ENCODE data around the gene BMPR1B. TPM values are rescaled to one million over a fixed set of nuclear protein-coding genes. Genes with fewer than 3 reads are reported as not detected.
A peak's percentile ranks its signal among the peaks of the same experiment; 100 is the strongest.

BMPR1B gene
- total RNA-seq, 1 experiment from 2014 or later = 0.35 TPM

- H2BK120ac ChIP-seq (ENCODE audit: low read depth, low read length, poor library complexity, severe bottlenecking) = no peak overlapping the region
- H2AFZ ChIP-seq (ENCODE audit: low read length) = no peak overlapping the region
- no peak overlapping the region for H2BK15ac ChIP-seq (ENCODE audit: low read depth, low read length)
- H3K27me3 Mint-ChIP-seq (ENCODE audit: low read depth) = no peaks in the 10 kb centered on the region; the same call in 1 of the 2 replicates
- no peak for TF ChIP-seq CTCF (conservative IDR thresholded peaks at IDR 0.05)
- no peak overlapping the region for H2BK12ac ChIP-seq (ENCODE audit: insufficient read length, low read depth, low read length)
- no peaks in the 10 kb centered on the region for H3K79me1 ChIP-seq (ENCODE audit: insufficient read depth, low read depth, low read length, poor library complexity, severe bottlenecking)
- H3K27ac Mint-ChIP-seq = no peak overlapping the region
- H3K4ac ChIP-seq (ENCODE audit: low read depth, low read length) = no peak overlapping the region
- peak; percentile 28 for DNase-seq
- H3K36me3 Mint-ChIP-seq (ENCODE audit: insufficient read depth in 1 of 3, low read depth in 3 of 3) = no peaks in the 10 kb centered on the region
- H3K4me1 Mint-ChIP-seq = peaks cover 12 to 16% of the 10 kb centered on the region in 2 experiments
- H3K9ac ChIP-seq (ENCODE audit: extremely low read depth, insufficient read length, low read length) = no peak overlapping the region
- no peak overlapping the region for H3K27ac ChIP-seq (ENCODE audit: insufficient read length, low read depth, low read length)
- no peak overlapping the region for H4K5ac ChIP-seq (ENCODE audit: insufficient read length, low read depth, low read length)
- no CpG with 5 or more reads among the region's 3 CpGs for WGBS (ENCODE audit: extremely low coverage, insufficient read length, low lambda C conversion rate)
- no peak overlapping the region for H2BK20ac ChIP-seq (ENCODE audit: low read depth, low read length, poor library complexity, severe bottlenecking)
- no peak overlapping the region for H3T11ph ChIP-seq (ENCODE audit: low read length)
- no peak overlapping the region for H3K23ac ChIP-seq (ENCODE audit: insufficient read length, low read depth, low read length)
- no peak overlapping the region for H3K14ac ChIP-seq (ENCODE audit: insufficient read depth, low read length)
- peaks cover 4% of the 10 kb centered on the region; the same call in 1 of the 2 replicates for H3K4me1 ChIP-seq (ENCODE audit: insufficient read depth, low read length)
- no peaks in the 10 kb centered on the region for H4K20me1 ChIP-seq (ENCODE audit: control insufficient read depth, insufficient read depth, insufficient read length)
- H2AK5ac ChIP-seq (ENCODE audit: insufficient read length, low read length) = no peak overlapping the region
- H2BK5ac ChIP-seq (ENCODE audit: insufficient read length, low read length) = no peak overlapping the region
- H3K23me2 ChIP-seq (ENCODE audit: insufficient read length, low read depth, low read length, poor library complexity, severe bottlenecking) = no peaks in the 10 kb centered on the region
- no peaks in the 10 kb centered on the region for H3K27me3 ChIP-seq (ENCODE audit: insufficient read depth, low read length)
- no peaks in the 10 kb centered on the region for H3K9me3 Mint-ChIP-seq
- no peak overlapping the region for H4K8ac ChIP-seq (replicated peaks; ENCODE audit: insufficient read length, low read depth, low read length)
- no peaks in the 10 kb centered on the region for H3K79me2 ChIP-seq (ENCODE audit: insufficient read depth, low read length)
- H3K4me3 Mint-ChIP-seq = no peak overlapping the region
- H3K18ac ChIP-seq (ENCODE audit: insufficient read length, low read depth, low read length) = no peak overlapping the region
- no peak overlapping the region for H3K4me2 ChIP-seq (ENCODE audit: insufficient read depth, insufficient read length, low read length)
- H4K91ac ChIP-seq (ENCODE audit: insufficient read length, low read depth, low read length) = no peak overlapping the region
- H3K9me3 ChIP-seq (ENCODE audit: control insufficient read depth, low read depth, low read length) = no peaks in the 10 kb centered on the region
- no peak overlapping the region for H3K56ac ChIP-seq (ENCODE audit: insufficient read length, low read depth, low read length)
Observed at GRCh38 chr4:94957030-94957429, 199.3 kb downstream of the BMPR1B start.

All from H9 (cell line).